ENCODE results near the gene PPP2R5D.

GRCh38 chr6:43037197-43037596 is 52.8 kb downstream of the PPP2R5D start:
- TF ChIP-seq CTCF (IDR thresholded peaks at IDR 0.05; ENCODE audit: low read length) = no peak
- TF ChIP-seq EZH2 (optimal IDR thresholded peaks at IDR 0.05; ENCODE audit: low read depth, low read length) = no peak

Measured in MM.1S (cell line).